ENCODE measurements around the gene SLC38A1.

Gene SLC38A1

DNA sequence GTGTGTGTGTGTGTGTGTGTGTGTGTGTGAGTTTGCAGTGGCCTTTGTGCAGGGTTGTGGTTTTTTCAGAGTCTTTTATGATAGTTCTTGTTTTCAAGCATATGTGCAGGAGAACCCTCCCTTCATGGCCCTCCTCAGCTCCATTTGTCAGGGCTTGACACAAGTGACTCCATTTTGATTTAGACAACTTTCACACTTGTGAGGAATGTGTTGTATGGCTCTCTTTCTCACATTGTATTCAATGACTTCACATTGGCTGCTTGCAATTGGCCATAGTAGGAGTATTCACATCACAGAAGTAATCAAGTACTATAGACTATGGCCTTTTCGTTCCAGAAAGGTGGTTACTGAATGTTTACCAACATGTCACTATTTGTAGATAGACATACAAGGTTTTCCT lies 133.1 kb downstream of the SLC38A1 start:
- Histone ChIP-seq H3K4me3 (ENCODE audit: low read length) (no peak overlapping the region), H2AFZ (ENCODE audit: low read depth, low read length) (no peak overlapping the region), H3K9me3 (ENCODE audit: low read length) (no peaks in the 10 kb centered on the region), H3K36me3 (ENCODE audit: insufficient read depth, low read length) (no peaks in the 10 kb centered on the region), H3K27me3 (ENCODE audit: insufficient read depth, low read length) (peaks cover 4% of the 10 kb centered on the region), H3K4me1 (ENCODE audit: insufficient read depth, low read length) (no peaks in the 10 kb centered on the region)

DNA sequence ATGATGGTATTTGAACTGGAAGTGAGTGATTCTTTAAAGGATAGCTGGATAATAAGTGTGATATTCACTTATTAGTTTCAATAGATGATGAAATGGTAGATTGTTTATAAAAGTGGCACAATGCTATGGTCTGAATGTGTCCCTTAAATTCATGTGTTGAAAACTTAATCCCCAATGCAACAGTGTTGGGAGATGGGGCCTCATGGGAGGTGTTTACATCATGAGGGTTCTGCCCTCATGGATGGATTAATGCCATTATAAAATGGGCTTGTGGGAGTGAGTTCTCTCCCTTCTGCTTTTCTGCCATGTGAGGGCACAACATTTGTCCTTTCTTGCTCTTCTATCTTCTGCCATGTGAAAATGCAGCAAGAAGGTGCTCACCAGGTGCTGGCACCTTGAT lies 134.0 kb downstream of the SLC38A1 start:
- H3K27me3 ChIP-seq (ENCODE audit: insufficient read depth, low read length): peaks cover 4% of the 10 kb centered on the region
- H3K9me3 ChIP-seq (ENCODE audit: low read length): no peaks in the 10 kb centered on the region
- H3K4me3 ChIP-seq (ENCODE audit: low read length): no peak overlapping the region
- no peaks in the 10 kb centered on the region for H3K36me3 ChIP-seq (ENCODE audit: insufficient read depth, low read length)
- no peak overlapping the region for H2AFZ ChIP-seq (ENCODE audit: low read depth, low read length)
- H3K4me1 ChIP-seq (ENCODE audit: insufficient read depth, low read length): no peaks in the 10 kb centered on the region

DNA sequence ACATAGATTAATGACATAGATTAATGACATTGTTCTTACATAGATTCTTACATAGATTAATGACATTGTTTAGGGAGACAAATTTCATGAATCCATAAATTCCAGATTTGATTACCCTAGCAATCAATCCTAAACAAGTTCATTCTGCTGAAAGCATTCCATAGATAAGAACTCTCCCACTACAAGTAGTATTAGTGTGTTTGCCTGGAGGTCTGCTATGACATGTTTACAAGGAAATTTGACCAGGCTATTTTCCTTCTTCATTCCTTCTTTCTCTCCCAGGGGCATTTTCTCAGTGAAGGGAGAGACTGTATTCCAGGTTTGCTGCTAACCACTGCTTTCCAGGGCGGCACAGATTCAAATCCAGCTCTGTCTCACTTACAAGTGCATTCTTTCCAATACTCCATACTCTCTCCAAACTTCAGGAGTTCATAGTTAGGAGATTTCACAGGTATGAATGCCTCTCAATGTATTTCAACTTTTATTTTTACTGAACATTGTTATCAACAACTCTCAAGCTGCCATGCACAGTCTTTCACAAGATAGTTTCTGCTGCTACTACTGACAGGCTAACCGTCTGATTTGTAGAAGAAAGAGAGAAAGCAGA lies 134.5 kb downstream of the SLC38A1 start:
- Histone ChIP-seq H3K9me3 (ENCODE audit: low read length) (no peaks in the 10 kb centered on the region), H2AFZ (ENCODE audit: low read depth, low read length) (no peak overlapping the region), H3K36me3 (ENCODE audit: insufficient read depth, low read length) (no peaks in the 10 kb centered on the region), H3K4me1 (ENCODE audit: insufficient read depth, low read length) (no peaks in the 10 kb centered on the region), H3K27me3 (ENCODE audit: insufficient read depth, low read length) (peaks cover 4% of the 10 kb centered on the region), H3K4me3 (ENCODE audit: low read length) (no peak overlapping the region)

DNA sequence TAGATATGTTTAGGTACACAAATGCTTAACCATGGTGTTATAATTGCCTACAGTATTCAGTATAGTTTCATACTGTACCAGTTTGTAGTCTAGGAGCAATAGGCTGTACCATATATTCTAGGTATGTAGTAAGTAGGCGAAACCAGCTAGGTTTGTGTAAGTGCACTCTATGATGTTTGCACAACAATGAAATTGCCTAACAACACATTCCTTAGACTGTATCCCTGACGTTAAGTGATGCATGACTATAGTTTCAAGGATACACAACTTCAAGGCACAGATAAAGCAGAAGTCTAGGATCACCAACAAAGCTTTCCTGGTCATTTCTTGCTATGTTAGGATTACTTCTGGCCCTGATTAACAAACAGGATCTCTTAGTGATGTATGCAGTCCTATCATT lies 135.1 kb downstream of the SLC38A1 start:
- Histone ChIP-seq H3K9me3 (ENCODE audit: low read length) (no peaks in the 10 kb centered on the region), H3K4me3 (ENCODE audit: low read length) (no peak overlapping the region), H3K4me1 (ENCODE audit: insufficient read depth, low read length) (no peaks in the 10 kb centered on the region), H3K27me3 (ENCODE audit: insufficient read depth, low read length) (peaks cover 4% of the 10 kb centered on the region), H2AFZ (ENCODE audit: low read depth, low read length) (no peak overlapping the region), H3K36me3 (ENCODE audit: insufficient read depth, low read length) (no peaks in the 10 kb centered on the region)
